Vagina (tissue), 2 donors: Measurements from ENCODE around the gene CCDC180.

Experiments
- POLR2A ChIP-seq, 2 donors: fragments of 450-650 bp; IDR thresholded peaks; one replicate each; pipeline ENCODE4 v1.6.1; 2017; ENCODE audit warnings: antibody characterized with exemption in 2 of 2, mild to moderate bottlenecking in 2 of 2, moderate library complexity in 2 of 2
- POLR2AphosphoS5 ChIP-seq, 2 donors: sonication (generic); formaldehyde crosslinking; IDR thresholded peaks; one replicate each; pipeline ENCODE4 v1.9.0; 2017; ENCODE audit warnings: antibody characterized with exemption in 2 of 2, mild to moderate bottlenecking in 2 of 2, low read depth in 1 of 2; ENCODE audit not compliant: insufficient read depth in 1 of 2
- TF ChIP-seq, protein P1 (sequence below), 3 experiments: fragments of 450-650 bp in 2 of 3; fragments of 200-600 bp in 1 of 3; sonication (generic) in 1 of 3; IDR thresholded peaks; one replicate each; pipeline ENCODE4 v1.5.1; 2017 to 2019; ENCODE audit warnings: antibody characterized with exemption in 3 of 3, mild to moderate bottlenecking in 2 of 3, moderate library complexity in 2 of 3

DNA sequence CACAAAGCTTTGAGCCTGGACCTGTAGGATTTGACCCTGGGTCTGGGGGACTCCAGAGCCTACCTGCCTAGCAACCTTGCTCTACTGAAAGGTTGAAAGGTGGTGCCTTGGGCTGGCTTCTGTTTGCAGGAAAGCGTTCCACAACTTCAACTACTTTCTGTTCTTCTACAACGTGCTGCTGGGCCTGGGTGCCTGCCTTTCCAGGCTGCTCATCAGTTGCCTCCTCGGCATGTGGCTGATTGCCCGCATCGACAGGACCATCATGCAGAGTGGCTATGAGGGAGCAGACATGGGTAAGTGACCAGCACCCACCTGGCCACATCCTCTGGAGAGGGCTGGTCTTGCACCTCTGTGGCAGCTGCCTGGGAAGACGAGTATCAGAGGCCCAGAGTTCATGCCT lies 13.6 kb upstream of the CCDC180 start:
- TF ChIP-seq, protein P1, sequence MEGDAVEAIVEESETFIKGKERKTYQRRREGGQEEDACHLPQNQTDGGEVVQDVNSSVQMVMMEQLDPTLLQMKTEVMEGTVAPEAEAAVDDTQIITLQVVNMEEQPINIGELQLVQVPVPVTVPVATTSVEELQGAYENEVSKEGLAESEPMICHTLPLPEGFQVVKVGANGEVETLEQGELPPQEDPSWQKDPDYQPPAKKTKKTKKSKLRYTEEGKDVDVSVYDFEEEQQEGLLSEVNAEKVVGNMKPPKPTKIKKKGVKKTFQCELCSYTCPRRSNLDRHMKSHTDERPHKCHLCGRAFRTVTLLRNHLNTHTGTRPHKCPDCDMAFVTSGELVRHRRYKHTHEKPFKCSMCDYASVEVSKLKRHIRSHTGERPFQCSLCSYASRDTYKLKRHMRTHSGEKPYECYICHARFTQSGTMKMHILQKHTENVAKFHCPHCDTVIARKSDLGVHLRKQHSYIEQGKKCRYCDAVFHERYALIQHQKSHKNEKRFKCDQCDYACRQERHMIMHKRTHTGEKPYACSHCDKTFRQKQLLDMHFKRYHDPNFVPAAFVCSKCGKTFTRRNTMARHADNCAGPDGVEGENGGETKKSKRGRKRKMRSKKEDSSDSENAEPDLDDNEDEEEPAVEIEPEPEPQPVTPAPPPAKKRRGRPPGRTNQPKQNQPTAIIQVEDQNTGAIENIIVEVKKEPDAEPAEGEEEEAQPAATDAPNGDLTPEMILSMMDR (IDR thresholded peaks at IDR 0.05) = no peak
- TF ChIP-seq POLR2A (IDR thresholded peaks at IDR 0.05) (no peak), POLR2AphosphoS5 (IDR thresholded peaks at IDR 0.05; ENCODE audit: insufficient read depth in 1 of 2, low read depth in 1 of 2) (no peak)
